GM19395 (cell line): ENCODE measurements around the gene NOXA1.

Experiments
- ATAC-seq: cut with Tn5 transposase; IDR thresholded peaks from one replicate; pipeline ENCODE4 v1.9.1; 2021; ENCODE audit warnings: mild to moderate bottlenecking, moderate library complexity; ENCODE audit not compliant: unreplicated experiment

The NOXA1 gene

DNA sequence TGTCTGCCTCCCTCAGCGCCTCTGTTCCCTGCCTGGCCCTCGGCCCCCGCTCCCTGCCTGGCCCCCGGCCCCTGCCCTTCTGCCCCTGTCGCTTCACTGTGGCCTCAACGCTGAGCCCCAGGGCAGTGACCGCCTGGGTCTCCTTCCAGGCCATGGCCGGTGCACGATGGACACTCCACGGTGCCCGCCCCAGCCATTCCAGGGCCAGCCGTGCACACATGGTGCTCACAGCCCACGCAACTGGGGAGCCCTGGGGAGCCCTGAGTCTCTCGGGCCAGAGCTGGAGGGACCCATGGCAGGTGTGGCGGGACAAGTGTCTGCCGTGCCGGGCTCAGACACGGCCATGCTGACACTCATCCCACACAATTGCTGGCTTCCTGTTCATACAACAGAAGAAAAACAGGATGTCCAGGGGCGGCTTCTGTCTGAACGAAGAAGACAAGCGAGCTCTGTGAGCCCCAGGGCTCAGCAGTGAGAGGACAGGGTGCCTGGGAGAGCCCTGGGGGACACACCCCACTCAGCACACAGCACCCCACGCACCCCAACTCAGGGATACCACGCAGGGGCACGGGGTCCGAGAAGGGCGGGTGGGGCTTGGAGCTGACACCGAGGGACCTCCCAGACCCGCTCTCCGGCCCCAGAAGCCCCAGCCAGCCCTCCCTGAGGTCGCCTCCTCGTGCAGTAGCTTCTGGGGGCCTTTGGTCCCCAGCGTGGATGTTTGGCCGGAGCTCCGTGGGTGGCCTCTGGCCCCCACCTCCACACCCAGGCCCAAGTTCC is 35.9 kb upstream of the NOXA1 start:
- ATAC-seq = no peak

DNA sequence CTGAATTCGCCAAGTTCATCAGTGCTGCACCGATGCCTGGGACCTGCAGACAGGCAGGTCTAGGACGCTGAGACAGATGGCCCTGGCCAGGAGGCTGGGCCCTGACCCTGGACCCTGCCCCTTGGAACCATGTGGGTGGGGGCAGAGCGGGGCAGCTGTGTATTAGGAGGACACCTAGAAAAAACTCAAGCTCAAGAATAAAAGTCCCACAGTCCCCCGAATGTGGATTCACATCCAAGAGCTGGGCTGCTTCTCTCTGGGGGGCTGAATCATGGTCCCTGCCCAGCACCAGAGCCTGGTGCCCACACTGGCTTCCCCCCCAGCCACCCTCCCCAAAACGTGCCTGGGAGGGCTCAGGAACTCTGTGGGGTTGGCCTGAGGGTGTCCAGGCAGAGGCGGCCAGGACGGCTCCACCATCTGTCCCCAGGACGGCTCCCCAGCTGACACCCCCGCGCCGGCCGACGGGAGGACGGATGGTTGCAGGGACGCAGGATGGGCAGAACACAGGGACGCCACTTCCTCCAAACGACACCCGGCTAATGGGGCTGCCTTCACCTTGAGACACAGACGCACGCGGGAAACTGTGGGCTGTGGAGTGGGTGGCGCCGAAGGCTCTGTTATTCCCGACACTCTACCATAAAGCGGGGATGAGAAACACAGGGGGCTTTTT is 35.2 kb upstream of the NOXA1 start:
- no peak for ATAC-seq

DNA sequence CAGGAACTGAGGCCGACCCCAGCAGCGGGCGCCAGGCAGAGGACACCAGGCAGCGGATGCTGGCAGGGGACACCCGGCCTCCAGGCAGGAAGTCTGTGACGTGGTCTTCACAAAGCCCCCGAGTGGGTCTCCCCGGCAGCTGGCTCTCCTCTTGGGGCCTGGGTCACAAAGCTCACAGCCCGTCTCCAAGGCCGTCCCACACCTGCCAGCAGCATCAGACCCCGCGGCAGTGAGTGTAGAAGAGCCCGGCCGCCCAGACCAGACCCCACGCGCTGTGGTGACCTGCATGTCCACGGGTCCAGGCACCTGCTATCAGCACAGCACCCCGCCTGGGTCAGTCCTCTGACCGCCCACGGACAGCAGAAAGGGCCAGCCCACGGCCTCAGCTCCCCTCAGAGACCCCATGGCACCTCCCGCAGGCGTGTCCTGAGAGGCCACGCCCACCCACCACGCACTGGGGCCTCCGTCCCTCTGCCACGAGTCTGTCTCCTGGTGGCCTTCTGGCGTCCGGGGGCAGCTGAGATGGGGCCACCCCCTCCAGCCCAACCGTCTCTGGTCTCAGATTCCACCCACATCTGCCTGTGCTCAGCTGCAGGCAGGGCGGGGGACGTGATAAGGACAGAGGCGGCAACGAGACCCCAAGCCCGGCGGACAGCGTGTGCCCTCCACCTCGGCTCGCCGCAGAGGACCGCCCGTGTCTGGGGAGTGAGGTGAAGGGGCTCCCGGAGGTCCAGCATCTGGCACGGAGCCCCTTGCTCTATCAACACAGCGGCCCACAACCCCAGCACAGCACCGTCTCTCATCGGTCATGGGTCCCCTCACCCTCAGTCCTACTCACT is 34.4 kb upstream of the NOXA1 start:
- ATAC-seq = no peak

DNA sequence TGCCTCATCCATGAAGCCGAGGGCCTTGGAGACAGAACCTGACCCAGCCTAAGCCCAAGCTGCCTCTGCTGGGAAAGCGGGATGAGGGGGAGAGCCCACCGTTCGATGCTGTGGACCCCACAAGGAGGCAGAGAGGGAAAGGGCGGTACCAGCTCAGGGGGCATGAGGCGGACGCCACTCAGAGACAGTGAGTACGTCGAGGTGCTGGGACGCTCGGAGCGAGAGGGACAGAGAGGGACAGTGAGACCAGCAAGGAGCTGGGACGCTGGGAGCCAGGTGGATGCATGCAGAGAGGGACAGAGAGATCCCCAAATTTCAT is 33.8 kb upstream of the NOXA1 start:
- ATAC-seq = no peak

DNA sequence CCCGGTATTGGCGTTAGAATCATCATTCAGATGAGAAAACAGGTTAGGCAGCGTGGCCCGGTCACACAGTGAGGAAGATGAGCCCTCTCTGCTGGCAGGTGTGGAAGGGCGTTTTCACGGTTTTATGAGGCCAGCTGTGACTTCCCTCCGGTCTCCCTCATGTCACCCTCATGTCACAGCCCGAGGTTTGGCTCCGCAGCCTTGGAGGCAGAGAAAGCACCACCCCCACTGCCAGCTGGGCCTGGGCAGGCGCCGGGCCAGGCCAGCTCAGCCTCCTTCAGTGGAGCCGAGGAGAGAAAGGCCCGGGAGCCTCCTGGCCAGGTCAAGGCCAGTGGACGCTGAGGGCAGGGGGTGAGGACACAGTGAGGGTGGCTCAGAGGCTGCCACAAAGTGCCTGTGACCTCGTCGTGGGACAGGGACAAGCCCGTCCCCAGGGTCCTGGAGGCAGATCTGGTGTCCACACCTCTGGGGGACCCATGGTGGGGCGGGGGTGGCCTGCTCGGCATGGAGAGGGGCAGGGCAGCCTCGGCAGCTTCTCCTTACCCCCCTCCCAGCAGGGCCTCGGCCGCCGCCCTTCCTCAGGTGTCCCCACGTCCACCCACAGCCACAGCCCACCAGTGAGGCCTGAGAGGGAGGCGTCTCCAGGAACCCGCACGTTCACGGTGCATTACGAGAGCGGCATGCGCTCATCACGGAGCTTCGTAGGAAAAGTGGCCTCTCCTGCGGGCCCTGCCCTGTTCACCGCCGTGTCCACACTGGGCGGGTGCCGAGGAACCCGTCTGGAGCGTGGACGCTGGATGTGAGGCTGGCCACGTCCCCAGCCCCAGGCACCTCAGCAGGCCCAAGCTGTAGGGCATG is 32.4 kb upstream of the NOXA1 start:
- ATAC-seq = no peak

DNA sequence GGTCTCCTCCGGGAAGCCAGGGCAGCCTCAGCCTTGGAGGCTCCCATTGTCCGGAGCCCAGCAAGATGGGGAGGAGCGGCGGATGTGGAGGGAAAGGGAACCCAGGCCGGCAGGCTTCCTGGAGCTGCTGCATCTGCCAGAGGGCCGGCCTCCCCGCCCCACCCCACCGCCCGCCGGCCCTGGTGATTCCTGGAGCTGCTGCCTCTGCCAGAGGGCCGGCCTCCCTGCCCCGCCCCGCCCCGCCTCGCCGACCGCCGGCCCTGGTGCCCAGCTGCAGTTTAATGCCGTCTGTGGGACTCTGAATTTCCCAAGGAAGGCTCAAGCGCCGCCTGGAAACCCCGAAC is 31.8 kb upstream of the NOXA1 start:
- ATAC-seq = no peak

DNA sequence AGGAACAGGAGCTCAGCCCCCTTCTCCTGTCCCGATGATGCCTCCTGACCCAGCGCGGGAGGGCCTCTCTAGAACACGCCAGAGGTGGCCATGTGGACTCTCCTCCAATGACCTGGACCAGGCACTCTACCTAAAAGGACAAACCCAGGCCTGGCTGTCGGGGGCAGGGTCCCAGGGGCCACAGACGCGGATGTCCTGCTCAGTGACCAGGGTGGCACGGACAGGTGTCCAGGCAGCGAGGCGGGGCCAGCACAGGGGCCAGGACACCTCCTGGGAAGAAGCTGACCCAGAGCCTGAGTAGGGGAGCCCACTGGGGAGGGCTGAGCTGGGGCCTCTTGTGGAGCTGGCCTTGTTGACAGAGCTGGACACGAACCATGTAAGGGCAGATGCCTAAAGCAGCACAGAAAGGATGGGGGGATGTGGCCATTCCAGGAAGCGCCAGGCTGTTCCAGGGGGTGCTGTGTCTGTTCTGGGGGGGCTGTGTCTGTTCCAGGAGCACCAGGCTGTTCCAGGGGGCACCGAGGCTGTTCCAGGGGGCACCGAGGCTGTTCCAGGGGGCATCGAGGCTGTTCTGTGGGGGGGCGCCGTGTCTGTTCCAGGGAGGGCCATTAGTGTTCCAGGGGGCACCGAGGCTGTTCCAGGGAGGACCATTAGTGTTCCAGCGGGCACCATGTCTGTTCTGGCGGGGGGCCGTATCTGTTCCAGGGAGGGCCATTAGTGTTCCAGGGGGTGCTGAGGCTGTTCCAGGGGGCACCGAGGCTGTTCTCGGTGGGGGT is 30.8 kb upstream of the NOXA1 start:
- ATAC-seq = no peak

DNA sequence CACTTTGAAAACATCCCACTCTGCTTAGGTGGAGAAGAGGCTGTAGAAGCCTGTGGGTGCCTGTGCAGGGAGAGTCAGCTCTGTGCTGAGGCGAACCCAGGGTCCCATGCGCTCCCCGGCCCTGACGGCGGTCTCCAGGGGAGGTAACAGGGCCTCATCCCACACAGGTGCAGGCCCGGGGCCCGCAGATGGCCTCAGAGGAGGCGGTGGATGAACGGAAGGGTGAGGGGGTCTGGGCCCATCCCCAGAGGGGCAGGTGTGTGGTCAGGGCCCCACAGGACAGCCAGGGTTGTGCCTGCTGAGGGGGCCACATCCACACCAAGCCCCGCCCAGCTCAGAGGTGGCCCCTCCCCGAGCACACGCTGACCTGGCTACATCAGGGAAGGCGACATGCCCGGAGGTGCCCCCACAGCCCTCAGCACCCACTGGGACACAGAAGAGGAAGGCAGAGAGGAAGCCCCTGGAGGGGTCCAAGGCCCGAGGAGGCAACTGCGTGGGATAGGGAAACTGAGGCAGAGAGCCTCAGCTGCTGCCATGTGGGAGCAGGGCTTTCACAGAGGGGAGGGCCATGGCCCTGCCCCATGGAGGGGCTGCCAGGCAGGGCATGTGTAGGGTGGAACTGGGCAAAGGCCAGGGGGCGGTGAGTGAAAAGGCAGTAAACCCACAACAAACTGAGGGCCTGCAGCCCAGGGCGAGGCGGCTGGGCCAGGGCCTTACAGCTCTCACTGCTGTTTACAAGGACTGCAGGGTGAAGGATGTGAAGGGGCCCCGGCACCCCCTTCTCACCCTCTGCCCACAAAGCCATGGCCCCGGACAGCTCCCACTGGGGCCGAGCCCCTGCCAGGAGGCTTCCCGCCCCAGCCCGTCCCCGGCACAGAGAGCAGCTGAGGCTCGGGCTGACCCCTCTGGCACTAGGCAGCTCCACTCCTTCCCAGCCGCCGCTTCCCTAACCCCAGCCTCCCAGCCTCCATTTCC is 29.7 kb upstream of the NOXA1 start:
- ATAC-seq = no peak

DNA sequence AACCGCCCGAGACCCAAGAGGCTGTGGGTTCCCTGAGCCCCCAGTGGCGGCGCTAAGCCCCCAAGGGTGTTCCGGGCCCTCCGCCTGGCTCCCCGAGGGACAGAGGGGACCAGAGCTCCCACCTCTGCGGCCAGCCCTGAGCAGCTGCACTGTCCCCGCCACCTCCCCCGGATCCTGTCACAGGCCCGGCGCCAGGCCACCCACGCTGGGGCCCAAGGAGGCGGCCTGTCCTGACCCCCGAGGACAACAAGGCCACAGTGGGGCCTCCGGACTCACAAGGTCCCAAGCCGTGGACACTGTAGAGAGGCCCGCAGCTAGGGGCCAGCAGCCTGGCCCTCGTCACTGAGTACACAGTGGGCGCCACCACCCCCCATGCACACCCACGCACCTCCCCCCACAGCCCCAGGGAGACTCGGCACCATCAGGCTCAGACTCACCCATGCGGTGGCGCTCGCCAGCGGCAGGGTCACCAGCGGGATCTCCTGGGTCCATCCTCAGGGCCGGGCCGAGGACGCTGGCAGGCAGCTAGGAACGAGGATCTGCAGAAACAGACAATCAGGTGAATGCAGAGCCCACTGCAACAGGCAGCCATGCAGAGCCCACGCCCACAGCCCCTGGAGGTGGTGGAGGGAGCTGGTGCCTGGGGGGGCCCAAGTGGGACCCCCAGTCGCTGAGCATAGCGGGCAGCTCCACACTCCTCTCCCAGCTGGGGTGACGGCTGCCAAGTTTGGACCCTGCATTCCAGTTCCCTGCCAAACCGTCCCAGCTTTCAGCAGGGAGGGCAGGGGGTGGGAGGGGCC is 28.1 kb upstream of the NOXA1 start:
- ATAC-seq = no peak

DNA sequence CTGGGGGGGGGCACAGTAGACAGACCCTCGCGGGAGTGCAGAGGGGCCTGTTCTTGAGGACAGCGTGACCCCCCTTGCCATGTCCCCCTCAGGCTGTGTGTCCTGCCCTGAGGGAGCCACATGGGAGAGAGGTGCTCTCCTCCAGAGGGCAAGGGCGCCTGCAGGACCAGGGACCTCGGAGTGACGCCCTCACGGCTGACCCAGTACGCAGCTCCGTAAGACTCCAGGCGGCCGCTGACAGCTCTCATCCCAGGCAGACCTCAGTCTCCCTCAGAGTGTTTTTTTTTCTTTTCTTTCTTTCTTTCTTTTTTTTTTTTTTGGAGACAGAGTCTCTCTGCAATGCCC is 27.6 kb upstream of the NOXA1 start:
- ATAC-seq = no peak

DNA sequence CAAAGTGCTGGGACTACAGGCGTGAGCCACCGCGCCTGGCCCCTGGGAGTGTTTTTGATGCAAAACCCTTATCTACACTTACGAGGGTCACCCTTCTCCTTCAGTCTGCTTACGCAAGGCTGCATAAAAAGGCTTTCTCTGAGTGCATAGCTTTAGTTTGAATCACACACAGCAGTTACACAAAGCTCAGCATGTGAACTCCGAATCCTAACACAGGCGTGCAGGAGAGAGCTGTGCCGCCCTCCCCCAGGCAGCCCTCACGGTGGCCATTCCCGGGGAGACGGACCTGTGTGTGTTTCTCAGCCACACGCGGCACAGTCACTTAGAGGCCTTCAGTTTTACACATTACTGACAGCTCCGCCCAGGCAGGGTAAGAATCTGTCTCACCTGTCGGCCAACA is 27.0 kb upstream of the NOXA1 start:
- no peak for ATAC-seq

DNA sequence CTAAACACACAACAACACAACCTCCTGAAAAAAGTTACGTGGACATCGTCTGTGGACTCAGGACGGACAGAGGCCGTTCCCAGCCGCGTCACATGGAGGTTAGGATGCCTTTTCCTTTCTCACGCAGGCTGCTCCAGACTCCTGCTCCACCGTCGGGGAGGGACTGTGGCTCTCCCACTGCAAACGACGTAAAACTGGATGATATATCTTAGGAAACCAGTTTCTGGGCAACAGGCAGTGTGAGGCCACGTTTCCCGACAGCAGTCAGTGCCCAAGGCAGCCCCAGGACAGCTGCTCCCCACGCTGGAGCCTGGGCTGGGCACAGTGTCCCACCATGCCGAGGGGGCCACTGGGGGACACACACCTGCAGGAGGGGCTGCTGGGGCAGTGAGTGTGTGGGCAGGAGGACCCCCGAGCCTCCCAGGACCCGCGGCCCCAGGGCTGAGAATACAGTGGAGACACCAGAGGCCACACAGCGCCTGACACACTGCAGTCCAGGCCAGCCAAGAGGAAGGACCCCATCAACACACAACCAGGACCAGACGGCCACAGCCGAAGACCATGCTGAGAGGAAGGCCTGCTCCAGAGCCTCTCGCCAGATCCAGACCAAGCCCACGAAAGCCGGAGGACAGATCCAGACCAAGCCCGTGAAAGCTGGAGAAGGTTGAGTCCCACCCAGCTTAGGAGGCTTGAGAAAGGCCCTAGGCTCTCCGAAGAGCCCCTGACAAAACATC is 26.4 kb upstream of the NOXA1 start:
- no peak for ATAC-seq

DNA sequence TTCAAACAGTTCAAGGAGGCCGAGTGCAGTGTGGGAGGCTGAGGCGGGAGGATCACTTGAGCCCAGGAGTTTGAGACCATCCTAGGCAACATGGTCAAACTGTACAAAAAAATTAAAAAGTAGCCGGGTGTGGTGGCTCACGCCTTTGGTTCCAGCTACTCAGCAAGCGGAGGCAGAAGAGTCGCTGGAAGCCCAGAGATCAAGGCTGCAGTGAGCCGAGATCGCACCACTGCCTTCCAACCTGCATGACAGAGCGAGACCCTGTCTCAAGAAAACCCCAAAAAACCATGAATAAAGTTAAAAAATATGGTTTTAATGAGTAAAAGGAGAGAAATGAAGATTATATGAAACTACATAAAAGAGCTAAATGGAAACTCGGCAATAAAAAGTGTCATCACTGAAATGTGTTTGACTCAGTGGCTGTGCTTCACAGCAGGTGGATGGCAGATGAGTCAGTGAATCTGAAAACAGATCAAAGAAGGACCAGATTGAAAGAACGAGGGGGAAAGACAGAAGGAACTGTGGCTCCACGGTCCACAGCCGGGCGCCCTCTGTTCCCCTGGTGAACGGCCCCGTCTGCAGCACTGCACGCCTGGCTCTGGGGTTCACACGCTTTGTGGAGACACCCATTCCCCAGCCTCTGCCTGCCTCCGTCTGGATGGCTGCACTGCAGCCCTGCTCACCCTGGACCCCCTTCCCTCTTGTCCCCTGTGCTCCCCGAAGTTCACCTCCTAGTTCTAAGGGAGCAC is 25.3 kb upstream of the NOXA1 start:
- ATAC-seq = no peak

DNA sequence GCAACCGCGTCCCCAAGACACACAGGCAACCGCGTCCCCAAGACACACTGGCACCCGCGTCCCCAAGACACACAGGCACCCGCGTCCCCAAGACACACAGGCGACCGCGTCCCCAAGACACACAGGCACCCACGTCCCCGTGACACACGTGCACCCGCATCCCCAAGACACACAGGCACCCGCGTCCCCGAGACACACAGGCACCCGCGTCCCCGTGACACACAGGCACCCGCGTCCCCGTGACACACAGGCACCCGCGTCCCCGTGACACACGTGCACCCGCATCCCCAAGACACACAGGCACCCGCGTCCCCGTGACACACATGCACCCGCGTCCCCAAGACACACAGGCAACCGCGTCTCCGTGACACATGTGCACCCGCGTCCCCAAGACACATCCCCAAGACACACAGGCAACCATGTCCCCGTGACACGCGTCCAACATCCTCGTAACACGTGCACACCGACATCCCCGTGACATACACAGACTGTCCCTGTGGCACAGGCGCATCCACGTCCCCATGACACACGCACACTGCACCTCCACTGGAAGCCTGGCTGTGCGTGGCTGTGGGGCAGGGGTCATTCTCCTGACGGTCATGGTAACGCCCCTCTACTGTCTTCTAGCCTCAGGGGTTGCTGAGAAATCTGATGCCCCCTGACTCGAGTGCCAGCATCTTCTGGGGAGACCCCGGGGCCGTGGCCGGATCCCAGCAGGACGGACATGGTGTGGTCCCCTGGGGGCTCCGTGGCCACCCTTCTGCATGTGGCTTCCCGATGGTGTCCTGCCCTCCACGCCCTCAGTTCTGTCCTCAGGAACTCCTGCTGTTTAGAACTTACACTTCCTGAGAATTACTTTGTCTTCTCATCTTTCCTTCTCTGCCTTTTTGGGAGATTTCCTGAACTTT is 24.4 kb upstream of the NOXA1 start:
- ATAC-seq = no peak

DNA sequence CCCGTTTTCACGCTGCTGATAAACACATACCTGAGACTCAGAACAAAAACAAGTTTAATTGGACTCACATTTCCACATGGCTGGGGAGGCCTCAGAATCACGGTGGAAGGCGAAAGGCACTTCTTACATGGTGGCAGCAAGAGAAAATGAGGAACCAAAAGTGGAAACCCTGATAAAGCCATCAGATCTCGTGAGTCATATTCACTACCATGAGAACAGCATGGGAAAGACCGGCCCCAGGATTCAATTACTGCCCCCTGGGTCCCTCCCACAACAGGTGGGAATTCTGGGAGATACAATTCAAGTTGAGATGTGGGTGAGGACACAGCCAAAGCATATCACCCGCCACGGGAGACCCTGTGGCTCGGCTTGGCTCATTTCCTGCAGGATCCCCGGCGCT is 20.4 kb upstream of the NOXA1 start:
- no peak for ATAC-seq

DNA sequence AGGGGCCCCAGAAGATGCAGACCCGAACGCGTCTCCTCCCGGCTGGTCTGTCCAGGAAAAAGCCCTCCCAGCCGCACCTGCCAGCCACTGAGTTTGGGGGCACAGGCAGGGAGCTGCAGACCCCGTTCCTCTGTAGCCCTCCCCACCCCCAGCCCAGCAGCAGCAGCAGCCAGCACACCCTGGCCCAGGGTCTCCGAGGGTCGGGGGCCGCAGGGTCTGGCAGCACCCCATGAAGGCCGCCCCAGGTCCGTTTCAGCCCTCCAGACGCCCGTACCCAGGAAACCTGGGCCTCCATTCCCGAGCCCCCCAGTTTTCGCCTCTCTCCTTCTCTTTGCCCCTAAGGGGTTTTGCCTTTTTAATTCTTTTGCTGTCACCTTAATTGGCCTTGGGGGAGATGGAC is 19.9 kb upstream of the NOXA1 start:
- ATAC-seq = no peak
